SK-N-SH (cell line): Measurements from ENCODE around the gene NREP. TPM values are rescaled to one million over a fixed set of nuclear protein-coding genes. Genes with fewer than 3 reads are reported as not detected.

Experiments
- CTCF ChIA-PET: fragments of 300-600, 350-600 bp; formaldehyde crosslinking; extraction: SDS; loops from one replicate; lab custom pipeline; 2021; lab: Yijun Ruan, JAX
- POLR2A ChIA-PET: fragments of 350-600 bp; sonication (Branson Sonifier 250); formaldehyde crosslinking; extraction: SDS; loops from one replicate; lab custom pipeline; 2020; ENCODE audit warnings: antibody characterized with exemption, inconsistent platforms; lab: Yijun Ruan, JAX
- DNase-seq: peaks from one replicate; pipeline ENCODE4 v3.0.0; 2012
- H2AFZ ChIP-seq: fragments of 200-600 bp; sonication (generic); 2 replicates; pipeline ENCODE4 v1.8.1; 2016; ENCODE audit warnings: antibody characterized with exemption, mild to moderate bottlenecking, low read depth
- H3F3A ChIP-seq: fragments of 200-600 bp; sonication (generic); replicated peaks from 2 replicates; pipeline ENCODE3; 2016; ENCODE audit warnings: antibody characterized with exemption, mild to moderate bottlenecking; ENCODE audit not compliant: insufficient read depth
- H3K27ac ChIP-seq, 2 experiments: fragments of 200-500 bp in 1 of 2; fragments of 200-600 bp in 1 of 2; sonication (Bioruptor generic) in 1 of 2; sonication (generic), shearing (Covaris generic) in 1 of 2; 2 replicates each; pipeline versions ENCODE4 v1.5.1 to v1.6.1; 2014 to 2016; ENCODE audit warnings: low read depth in 2 of 2, inconsistent platforms in 1 of 2, low read length in 1 of 2, mild to moderate bottlenecking in 1 of 2, mixed read lengths in 1 of 2
- H3K27me3 ChIP-seq: fragments of 200-600 bp; sonication (generic), shearing (Covaris generic); 2 replicates; pipeline ENCODE4 v1.6.1; 2016; ENCODE audit warnings: mixed run types; ENCODE audit not compliant: insufficient read depth
- H3K36me3 ChIP-seq, 2 experiments: fragments of 200-500 bp in 1 of 2; fragments of 200-600 bp in 1 of 2; sonication (Bioruptor generic) in 1 of 2; sonication (generic) in 1 of 2; replicated peaks in 1 of 2; 2 replicates each; pipeline versions ENCODE3 to v1.5.1; 2014 to 2016; ENCODE audit warnings: low read length in 1 of 2, mild to moderate bottlenecking in 1 of 2; ENCODE audit not compliant: insufficient read depth in 2 of 2, control insufficient read depth in 1 of 2
- H3K4me1 ChIP-seq, 2 experiments: fragments of 200-500 bp in 1 of 2; fragments of 200-600 bp in 1 of 2; sonication (Bioruptor generic) in 1 of 2; sonication (generic), shearing (Covaris generic) in 1 of 2; 2 replicates each; pipeline versions ENCODE4 v1.5.1 to v1.6.1; 2014 to 2016; ENCODE audit warnings: low read depth in 1 of 2, low read length in 1 of 2, mixed run types in 1 of 2; ENCODE audit not compliant: insufficient read depth in 2 of 2, control insufficient read depth in 1 of 2
- H3K4me2 ChIP-seq: fragments of 200-600 bp; sonication (generic), shearing (Covaris generic); 2 replicates; pipeline ENCODE4 v1.6.1; 2017; ENCODE audit warnings: mixed run types
- H3K4me3 ChIP-seq, 2 experiments: fragments of 200-500 bp in 1 of 2; fragments of 200-600 bp in 1 of 2; sonication (Bioruptor generic) in 1 of 2; sonication (generic), shearing (Covaris generic) in 1 of 2; 2 replicates each; pipeline versions ENCODE4 v1.5.1 to v1.8.1; 2014 to 2016; ENCODE audit warnings: low read depth in 2 of 2, inconsistent platforms in 1 of 2, low read length in 1 of 2, mild to moderate bottlenecking in 1 of 2, mixed read lengths in 1 of 2, moderate library complexity in 1 of 2
- H3K79me2 ChIP-seq: fragments of 200-600 bp; sonication (generic); 2 replicates; pipeline ENCODE4 v1.8.1; 2017; ENCODE audit warnings: mild to moderate bottlenecking; ENCODE audit not compliant: insufficient read depth
- H3K9ac ChIP-seq: fragments of 200-600 bp; sonication (generic); 2 replicates; pipeline ENCODE4 v1.6.1; 2017; ENCODE audit warnings: mixed run types
- H3K9me2 ChIP-seq: fragments of 200-600 bp; sonication (generic); 2 replicates; pipeline ENCODE4 v1.6.1; 2017; ENCODE audit warnings: mixed run types
- H3K9me3 ChIP-seq: fragments of 200-600 bp; sonication (generic); 2 replicates; pipeline ENCODE4 v1.6.1; 2017; ENCODE audit warnings: mixed run types, mild to moderate bottlenecking, moderate library complexity
- H4K20me1 ChIP-seq: fragments of 200-600 bp; sonication (generic); 2 replicates; pipeline ENCODE4 v1.6.1; 2017; ENCODE audit warnings: mild to moderate bottlenecking, mixed run types; ENCODE audit not compliant: insufficient read depth
- CHD2 ChIP-seq: fragments of 150-350 bp; IDR thresholded peaks from 2 replicates; pipeline ENCODE4 v1.6.1; 2018; ENCODE audit warnings: low read length; ENCODE audit not compliant: partially characterized antibody
- EP300 ChIP-seq, 2 experiments: IDR thresholded peaks; 2 replicates each; pipeline versions ENCODE4 v1.4.0 to v1.6.1; 2012; ENCODE audit warnings: borderline replicate concordance in 1 of 2, low read depth in 1 of 2, low read length in 1 of 2
- EZH2phosphoT487 ChIP-seq: fragments of 200-600 bp; sonication (generic); IDR thresholded peaks from 2 replicates; pipeline ENCODE4 v1.6.1; 2017; ENCODE audit warnings: low read depth, mixed run types, mild to moderate bottlenecking, antibody characterized with exemption, moderate library complexity, borderline replicate concordance
- MEF2A ChIP-seq: IDR thresholded peaks from 2 replicates; pipeline ENCODE4 v1.4.0; 2012; ENCODE audit warnings: low read depth, borderline replicate concordance
- POLR2AphosphoS5 ChIP-seq: IDR thresholded peaks from 2 replicates; pipeline ENCODE4 v1.6.1; 2012; ENCODE audit warnings: low read depth, low read length
- RAD21 ChIP-seq: IDR thresholded peaks from 2 replicates; pipeline ENCODE4 v1.6.1; 2012; ENCODE audit warnings: mild to moderate bottlenecking, low read length
- SMC3 ChIP-seq: IDR thresholded peaks from 2 replicates; pipeline ENCODE4 v1.6.1; 2012; ENCODE audit warnings: low read depth, low read length, improper control_type of control experiment
- TCF12 ChIP-seq: IDR thresholded peaks from 2 replicates; pipeline ENCODE4 v1.4.0; 2012
- TEAD4 ChIP-seq: IDR thresholded peaks from 2 replicates; pipeline ENCODE4 v1.4.0; 2012; ENCODE audit warnings: mild to moderate bottlenecking, borderline replicate concordance; ENCODE audit not compliant: insufficient read depth
- WGBS: methylation state at CpG from one replicate; pipeline ENCODE4 v1.1.6; 2017; ENCODE audit warnings: low lambda C conversion rate; 5-methylcytosine and 5-hydroxymethylcytosine counted together
- polyA plus RNA-seq, 3 experiments: library from polyadenylated mRNA; depleted of rRNA; stranded (reverse); fragments of >200 nt; gene quantifications; 2 replicates each; pipeline ENCODE4 v1.2.3, GENCODE V29; 2012
- TF ChIP-seq, protein P1 (sequence below): IDR thresholded peaks from 2 replicates; pipeline ENCODE4 v1.4.0; 2012; ENCODE audit warnings: low read depth, borderline replicate concordance
- TF ChIP-seq, protein P2 (sequence below): fragments of 200-600 bp; sonication (generic); IDR thresholded peaks from 2 replicates; pipeline ENCODE4 v1.6.1; 2017; ENCODE audit warnings: antibody characterized with exemption, mild to moderate bottlenecking, moderate library complexity
- TF ChIP-seq, protein P3 (sequence below): IDR thresholded peaks from 2 replicates; pipeline ENCODE4 v1.4.0; 2012; ENCODE audit warnings: low read depth, borderline replicate concordance

Gene NREP
- polyA plus RNA-seq, 1 of the 3 experiments (the other 2 are of a cell fraction), result 94.4 TPM

DNA sequence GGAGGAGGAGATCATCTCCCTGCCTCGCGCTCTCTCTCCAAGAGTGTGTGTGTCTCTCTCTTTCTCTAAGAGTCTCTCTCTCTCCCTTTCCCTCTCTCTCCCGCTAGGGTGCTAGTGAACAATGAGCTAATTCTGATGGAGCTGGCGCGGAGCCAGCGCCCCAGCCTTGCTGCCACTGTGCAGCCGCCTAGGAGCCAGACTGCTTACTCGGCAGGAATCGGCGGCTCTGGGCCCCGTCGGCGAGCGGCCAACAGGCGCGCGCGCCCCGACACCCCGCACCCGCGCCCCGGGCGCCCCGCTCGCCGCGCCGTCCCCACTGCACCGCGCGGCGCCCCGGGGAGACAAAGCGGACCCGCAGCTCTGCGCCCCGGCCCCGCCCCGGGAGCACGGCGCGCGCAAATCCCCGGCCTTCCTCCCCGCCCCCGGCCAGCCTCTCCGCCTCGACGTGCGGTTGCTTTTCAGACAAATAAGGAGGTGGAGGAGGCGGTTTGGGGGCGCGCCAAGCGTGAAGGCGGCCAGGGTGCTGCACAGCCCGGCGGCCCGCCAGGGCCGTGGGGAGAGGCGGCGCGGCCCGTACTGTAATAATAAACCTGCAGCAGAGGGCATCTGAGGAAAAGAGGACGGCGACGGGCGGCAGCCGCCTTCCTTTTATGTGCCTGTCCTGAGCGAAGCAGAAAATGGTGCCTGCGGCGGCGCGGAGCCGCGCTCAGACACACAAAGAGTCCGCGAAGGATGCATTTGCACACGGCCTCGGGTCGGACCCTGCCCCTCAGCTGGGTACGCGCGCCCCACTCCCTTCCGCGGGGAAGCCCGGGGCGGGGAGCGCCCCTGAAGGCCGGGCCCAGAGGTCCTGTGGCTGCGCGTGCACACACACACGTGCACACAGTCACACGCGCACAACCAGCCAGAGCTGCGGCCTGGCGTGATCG lies 625 bp upstream of the NREP start (continued):
- TF ChIP-seq, protein P1, sequence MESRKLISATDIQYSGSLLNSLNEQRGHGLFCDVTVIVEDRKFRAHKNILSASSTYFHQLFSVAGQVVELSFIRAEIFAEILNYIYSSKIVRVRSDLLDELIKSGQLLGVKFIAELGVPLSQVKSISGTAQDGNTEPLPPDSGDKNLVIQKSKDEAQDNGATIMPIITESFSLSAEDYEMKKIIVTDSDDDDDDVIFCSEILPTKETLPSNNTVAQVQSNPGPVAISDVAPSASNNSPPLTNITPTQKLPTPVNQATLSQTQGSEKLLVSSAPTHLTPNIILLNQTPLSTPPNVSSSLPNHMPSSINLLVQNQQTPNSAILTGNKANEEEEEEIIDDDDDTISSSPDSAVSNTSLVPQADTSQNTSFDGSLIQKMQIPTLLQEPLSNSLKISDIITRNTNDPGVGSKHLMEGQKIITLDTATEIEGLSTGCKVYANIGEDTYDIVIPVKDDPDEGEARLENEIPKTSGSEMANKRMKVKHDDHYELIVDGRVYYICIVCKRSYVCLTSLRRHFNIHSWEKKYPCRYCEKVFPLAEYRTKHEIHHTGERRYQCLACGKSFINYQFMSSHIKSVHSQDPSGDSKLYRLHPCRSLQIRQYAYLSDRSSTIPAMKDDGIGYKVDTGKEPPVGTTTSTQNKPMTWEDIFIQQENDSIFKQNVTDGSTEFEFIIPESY, result 0 out of 2 replicates have a peak, but pooled peaks have one; percentile 3
- TF ChIP-seq TCF12, result no peak; the same call in 1 of the 2 replicates
- TF ChIP-seq EZH2phosphoT487, result no peak
- TF ChIP-seq SMC3, result peak; percentile 30; the same call in 1 of the 2 replicates
- TF ChIP-seq, protein P2, sequence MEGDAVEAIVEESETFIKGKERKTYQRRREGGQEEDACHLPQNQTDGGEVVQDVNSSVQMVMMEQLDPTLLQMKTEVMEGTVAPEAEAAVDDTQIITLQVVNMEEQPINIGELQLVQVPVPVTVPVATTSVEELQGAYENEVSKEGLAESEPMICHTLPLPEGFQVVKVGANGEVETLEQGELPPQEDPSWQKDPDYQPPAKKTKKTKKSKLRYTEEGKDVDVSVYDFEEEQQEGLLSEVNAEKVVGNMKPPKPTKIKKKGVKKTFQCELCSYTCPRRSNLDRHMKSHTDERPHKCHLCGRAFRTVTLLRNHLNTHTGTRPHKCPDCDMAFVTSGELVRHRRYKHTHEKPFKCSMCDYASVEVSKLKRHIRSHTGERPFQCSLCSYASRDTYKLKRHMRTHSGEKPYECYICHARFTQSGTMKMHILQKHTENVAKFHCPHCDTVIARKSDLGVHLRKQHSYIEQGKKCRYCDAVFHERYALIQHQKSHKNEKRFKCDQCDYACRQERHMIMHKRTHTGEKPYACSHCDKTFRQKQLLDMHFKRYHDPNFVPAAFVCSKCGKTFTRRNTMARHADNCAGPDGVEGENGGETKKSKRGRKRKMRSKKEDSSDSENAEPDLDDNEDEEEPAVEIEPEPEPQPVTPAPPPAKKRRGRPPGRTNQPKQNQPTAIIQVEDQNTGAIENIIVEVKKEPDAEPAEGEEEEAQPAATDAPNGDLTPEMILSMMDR, result peak; percentile 55
- no peak for TF ChIP-seq CHD2
- TF ChIP-seq EP300 (IDR thresholded peaks at IDR 0.05; ENCODE audit: borderline replicate concordance in 1 of 2, low read depth in 1 of 2, low read length in 1 of 2), result peak in 1 of 2 experiments; percentile 17; a peak in 1 of 4 replicates
- TF ChIP-seq TEAD4, result no peak
- TF ChIP-seq MEF2A, result 0 out of 2 replicates have a peak, but pooled peaks have one; percentile 2
- TF ChIP-seq, protein P3, sequence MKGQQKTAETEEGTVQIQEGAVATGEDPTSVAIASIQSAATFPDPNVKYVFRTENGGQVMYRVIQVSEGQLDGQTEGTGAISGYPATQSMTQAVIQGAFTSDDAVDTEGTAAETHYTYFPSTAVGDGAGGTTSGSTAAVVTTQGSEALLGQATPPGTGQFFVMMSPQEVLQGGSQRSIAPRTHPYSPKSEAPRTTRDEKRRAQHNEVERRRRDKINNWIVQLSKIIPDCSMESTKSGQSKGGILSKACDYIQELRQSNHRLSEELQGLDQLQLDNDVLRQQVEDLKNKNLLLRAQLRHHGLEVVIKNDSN, result 0 out of 2 replicates have a peak, but pooled peaks have one; percentile 23

DNA sequence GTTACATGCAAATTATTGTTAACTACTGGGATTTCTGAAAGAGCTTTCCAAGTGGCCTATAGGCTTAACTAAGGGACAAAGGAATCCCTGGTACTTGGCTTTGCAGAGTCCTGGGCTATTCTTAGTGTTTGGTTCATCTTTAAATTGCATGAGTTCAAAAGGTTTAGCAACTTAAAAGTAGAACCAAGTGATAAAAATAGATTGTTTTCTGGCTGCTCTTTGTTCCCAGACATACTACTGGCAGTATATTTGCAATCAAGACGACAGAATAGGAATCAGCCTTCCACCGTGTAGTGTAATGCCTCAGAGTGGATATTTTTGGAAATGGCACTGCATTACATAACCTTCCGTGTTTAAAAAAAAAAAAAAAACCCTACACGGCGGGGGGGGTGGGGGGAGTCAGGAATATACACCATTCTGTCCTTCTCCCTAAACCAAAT lies 1.0 kb downstream of the NREP start:
- peak; percentile 30 for DNase-seq
- H3K4me1 ChIP-seq, result peaks cover 10 to 13% of the 10 kb centered on the region in 2 experiments; a peak in 3 of 4 replicates

More for the DNA sequence above, 1.0 kb downstream of the NREP start:
- ChIA-PET POLR2A (no interaction called here), CTCF (interaction anchor here (0.9 to 2.5 kb wide), 3 partner anchors 22 to 224 kb away, joined by 3 to 12 read pairs (median 9); no protein-coding TSS in a partner anchor)
- TF ChIP-seq POLR2AphosphoS5, result 0 out of 2 replicates have a peak, but pooled peaks have one; percentile 4
- TF ChIP-seq MEF2A, result peak; percentile 70
- TF ChIP-seq RAD21, result peak; percentile 37; the same call in 1 of the 2 replicates
- peak; percentile 10; the same call in 1 of the 2 replicates for TF ChIP-seq SMC3
- no peak for TF ChIP-seq EP300 (IDR thresholded peaks at IDR 0.05; ENCODE audit: borderline replicate concordance in 1 of 2, low read depth in 1 of 2, low read length in 1 of 2)
- 2% methylated on average over 5 of the region's 5 CpGs for WGBS
- Histone ChIP-seq H3K9me3 (no peaks in the 10 kb centered on the region), H3F3A (peaks cover 18% of the 10 kb centered on the region), H4K20me1 (no peaks in the 10 kb centered on the region; the same call in 1 of the 2 replicates), H2AFZ (no peak overlapping the region), H3K27me3 (no peaks in the 10 kb centered on the region), H3K27ac (peak overlapping the region; percentile 98 to 99), H3K4me3 (peak overlapping the region; percentile 87 to 92), H3K36me3 (peaks cover 39 to 43% of the 10 kb centered on the region in 2 experiments), H3K9me2 (no peaks in the 10 kb centered on the region), H3K9ac (peak overlapping the region; percentile 98), H3K4me2 (peak overlapping the region; percentile 81), H3K79me2 (peaks cover 57% of the 10 kb centered on the region)
